SK-N-DZ (cell line): ENCODE results near the gene GCM1.

ENCODE experiments used
- DNase-seq: peaks from one replicate; pipeline ENCODE4 v3.0.0-alpha.2; 2015; ENCODE audit warnings: low spot score

GCM1 gene

GRCh38 chr6:53152576-53152975 lies 3.9 kb upstream of the GCM1 start:
- no peak for DNase-seq

GRCh38 chr6:53151676-53152075 lies 3.0 kb upstream of the GCM1 start:
- no peak for DNase-seq

GRCh38 chr6:53144802-53145201 lies 3.8 kb downstream of the GCM1 start:
- DNase-seq = no peak

GRCh38 chr6:53143710-53144109 lies 4.9 kb downstream of the GCM1 start:
- DNase-seq = no peak

- no peak for DNase-seq
Measured at GRCh38 chr6:53142810-53143209, 5.8 kb downstream of the GCM1 start.

- DNase-seq = no peak
Measured at GRCh38 chr6:53139841-53140413, 8.7 kb downstream of the GCM1 start.

GRCh38 chr6:53136000-53136609 lies 12.5 kb downstream of the GCM1 start:
- DNase-seq = no peak

GRCh38 chr6:53134601-53135235 lies 13.9 kb downstream of the GCM1 start:
- DNase-seq = no peak

- DNase-seq = no peak
Measured at GRCh38 chr6:53133961-53134360, 14.7 kb downstream of the GCM1 start.

- no peak for DNase-seq
Measured at GRCh38 chr6:53130569-53131290, 17.9 kb downstream of the GCM1 start.

GRCh38 chr6:53128842-53129241 lies 19.8 kb downstream of the GCM1 start:
- no peak for DNase-seq

- DNase-seq = no peak
Measured at GRCh38 chr6:53125276-53125675, 23.4 kb downstream of the GCM1 start.

- no peak for DNase-seq
Measured at GRCh38 chr6:53124131-53124800, 24.4 kb downstream of the GCM1 start.

GRCh38 chr6:53119772-53120409 lies 28.8 kb downstream of the GCM1 start:
- DNase-seq = no peak

GRCh38 chr6:53119349-53119748 lies 29.3 kb downstream of the GCM1 start:
- DNase-seq = no peak

- no peak for DNase-seq
Measured at GRCh38 chr6:53115741-53116140, 32.9 kb downstream of the GCM1 start.

- no peak for DNase-seq
Measured at GRCh38 chr6:53115113-53115512, 33.5 kb downstream of the GCM1 start.

GRCh38 chr6:53113742-53114141 lies 34.9 kb downstream of the GCM1 start:
- no peak for DNase-seq

- no peak for DNase-seq
Measured at GRCh38 chr6:53112871-53113270, 35.8 kb downstream of the GCM1 start.

GRCh38 chr6:53112404-53112803 lies 36.2 kb downstream of the GCM1 start:
- DNase-seq = no peak

GRCh38 chr6:53111865-53112264 lies 36.8 kb downstream of the GCM1 start:
- DNase-seq = no peak

GRCh38 chr6:53109612-53110011 lies 39.0 kb downstream of the GCM1 start:
- no peak for DNase-seq
